Testis (tissue), 2 donors: ENCODE results near the gene HAUS7.

Source experiments
- POLR2A ChIP-seq: fragments of 450-650 bp; IDR thresholded peaks from one replicate; pipeline ENCODE4 v1.6.1; 2017; ENCODE audit warnings: antibody characterized with exemption, mild to moderate bottlenecking, moderate library complexity
- TF ChIP-seq, protein P1 (sequence below), 3 experiments: fragments of 450-650 bp in 2 of 3; fragments of 200-600 bp in 1 of 3; sonication (generic) in 1 of 3; IDR thresholded peaks; one replicate each; pipeline ENCODE4 v1.5.1; 2016 to 2019; ENCODE audit warnings: antibody characterized with exemption in 3 of 3, mild to moderate bottlenecking in 2 of 3, moderate library complexity in 1 of 3

DNA sequence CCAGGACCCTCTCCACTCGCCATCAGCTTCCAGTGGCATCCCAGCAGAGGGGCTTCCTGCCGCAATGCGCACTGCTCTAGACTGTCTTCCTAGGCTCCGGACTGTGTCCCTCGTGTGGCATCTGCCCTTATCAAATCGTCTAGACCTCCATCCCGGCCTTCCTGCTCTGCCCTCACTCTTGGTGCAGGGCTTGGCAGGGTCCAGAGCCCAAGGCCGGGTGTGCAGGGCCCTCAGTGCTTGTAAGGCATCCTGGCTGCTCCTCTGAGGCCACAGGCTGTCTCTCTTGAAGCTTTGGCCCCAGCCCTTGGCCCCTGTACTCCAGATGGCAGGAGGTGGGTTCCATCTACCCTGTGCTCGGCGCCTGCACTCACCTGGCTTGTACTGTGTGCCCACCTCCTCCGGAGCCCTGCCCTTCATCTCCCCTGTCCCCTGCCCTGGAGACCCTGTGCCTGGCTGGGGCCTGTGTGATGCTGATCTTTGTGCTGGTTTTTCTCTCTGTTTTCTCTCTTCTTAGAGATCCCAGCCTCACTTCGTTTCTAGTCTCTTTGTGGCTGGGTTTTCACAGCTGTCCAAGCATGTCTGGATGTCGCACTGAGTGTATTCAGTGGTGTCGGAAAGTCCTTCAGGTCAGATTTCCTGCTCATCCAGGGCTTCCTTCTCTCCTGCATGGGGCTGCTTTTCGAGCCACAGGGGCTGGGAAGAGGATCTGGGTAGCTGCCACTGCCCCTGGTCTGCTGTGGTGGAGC, 20.8 kb downstream of the HAUS7 start:
- TF ChIP-seq POLR2A, result no peak
- TF ChIP-seq, protein P1, sequence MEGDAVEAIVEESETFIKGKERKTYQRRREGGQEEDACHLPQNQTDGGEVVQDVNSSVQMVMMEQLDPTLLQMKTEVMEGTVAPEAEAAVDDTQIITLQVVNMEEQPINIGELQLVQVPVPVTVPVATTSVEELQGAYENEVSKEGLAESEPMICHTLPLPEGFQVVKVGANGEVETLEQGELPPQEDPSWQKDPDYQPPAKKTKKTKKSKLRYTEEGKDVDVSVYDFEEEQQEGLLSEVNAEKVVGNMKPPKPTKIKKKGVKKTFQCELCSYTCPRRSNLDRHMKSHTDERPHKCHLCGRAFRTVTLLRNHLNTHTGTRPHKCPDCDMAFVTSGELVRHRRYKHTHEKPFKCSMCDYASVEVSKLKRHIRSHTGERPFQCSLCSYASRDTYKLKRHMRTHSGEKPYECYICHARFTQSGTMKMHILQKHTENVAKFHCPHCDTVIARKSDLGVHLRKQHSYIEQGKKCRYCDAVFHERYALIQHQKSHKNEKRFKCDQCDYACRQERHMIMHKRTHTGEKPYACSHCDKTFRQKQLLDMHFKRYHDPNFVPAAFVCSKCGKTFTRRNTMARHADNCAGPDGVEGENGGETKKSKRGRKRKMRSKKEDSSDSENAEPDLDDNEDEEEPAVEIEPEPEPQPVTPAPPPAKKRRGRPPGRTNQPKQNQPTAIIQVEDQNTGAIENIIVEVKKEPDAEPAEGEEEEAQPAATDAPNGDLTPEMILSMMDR (IDR thresholded peaks at IDR 0.05), result no peak
